Gastroesophageal sphincter (tissue), 3 donors: ENCODE measurements around the gene IDH2.
"Not testable (repeated sequence)": the region's sequence is repeated elsewhere in the genome, so short reads cannot be mapped to it uniquely, and the experiment has no call there.

Experiments
- CTCF ChIP-seq, 4 experiments: fragments of 200-600 bp in 2 of 4; fragments of 450-650 bp in 2 of 4; sonication (generic) in 1 of 4; IDR thresholded peaks; one replicate each; pipeline ENCODE4 v1.5.1; 2017 to 2019; ENCODE audit warnings: antibody characterized with exemption in 4 of 4, mild to moderate bottlenecking in 2 of 4, moderate library complexity in 2 of 4
- POLR2A ChIP-seq, 2 donors: fragments of 450-650 bp; IDR thresholded peaks; one replicate each; pipeline ENCODE4 v1.6.1; 2017; ENCODE audit warnings: antibody characterized with exemption in 2 of 2, mild to moderate bottlenecking in 2 of 2, moderate library complexity in 1 of 2

DNA sequence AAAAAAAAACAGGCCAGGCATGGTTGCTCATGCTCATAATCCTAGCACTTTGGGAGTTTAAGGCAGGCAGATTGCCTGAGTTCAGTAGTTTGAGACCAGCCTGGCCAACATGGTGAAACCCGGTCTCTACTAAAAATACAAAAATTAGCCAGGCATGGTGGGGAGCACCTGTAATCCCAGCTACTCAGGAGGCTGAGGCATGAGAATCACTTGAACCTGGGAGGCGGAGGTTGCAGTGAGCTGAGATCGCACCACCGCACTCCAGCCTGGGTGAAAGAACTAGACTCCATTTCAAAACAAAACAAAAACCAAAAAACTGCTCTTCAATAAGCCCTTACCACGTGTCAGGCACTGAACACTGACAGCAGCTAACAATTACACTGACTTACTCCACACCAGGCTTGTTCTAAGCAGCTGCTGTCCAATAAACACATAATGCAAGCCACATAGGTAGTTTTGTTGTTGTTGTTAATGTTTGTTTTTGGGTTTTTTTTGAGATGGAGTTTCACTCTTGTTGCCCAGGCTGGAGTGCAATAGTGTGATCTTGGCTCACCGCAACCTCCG, 44.0 kb upstream of the IDH2 start:
- not testable (repeated sequence) for TF ChIP-seq CTCF, POLR2A (IDR thresholded peaks at IDR 0.05)
